Hepatocyte (in vitro differentiated cells): ENCODE measurements around the gene DIPK1B. TPM values are rescaled to one million over a fixed set of nuclear protein-coding genes. Genes with fewer than 3 reads are reported as not detected.

Experiments
- DNase-seq: peaks from one replicate; pipeline ENCODE4 v3.0.0-alpha.2; 2016; ENCODE audit warnings: low spot score
- H2AFZ ChIP-seq: fragments of 200-600 bp; sonication (generic); 2 replicates; pipeline ENCODE4 v1.6.0; 2016; ENCODE audit warnings: antibody characterized with exemption, mild to moderate bottlenecking
- H3K27ac ChIP-seq: fragments of 200-600 bp; sonication (generic); 2 replicates; pipeline ENCODE4 v1.5.1; 2016; ENCODE audit warnings: mild to moderate bottlenecking
- H3K27me3 ChIP-seq: fragments of 200-600 bp; sonication (generic); 2 replicates; pipeline ENCODE4 v1.6.1; 2016
- H3K36me3 ChIP-seq: fragments of 200-600 bp; sonication (generic); replicated peaks from 2 replicates; pipeline ENCODE4 v1.5.1; 2016; ENCODE audit warnings: low read depth; ENCODE audit not compliant: insufficient read depth
- H3K4me1 ChIP-seq: fragments of 200-600 bp; sonication (generic); 2 replicates; pipeline ENCODE4 v1.5.1; 2016; ENCODE audit warnings: mild to moderate bottlenecking, moderate library complexity; ENCODE audit not compliant: insufficient read depth
- H3K4me2 ChIP-seq: fragments of 200-600 bp; sonication (generic); 2 replicates; pipeline ENCODE4 v1.6.0; 2016
- H3K4me3 ChIP-seq: fragments of 200-600 bp; sonication (generic); 2 replicates; pipeline ENCODE4 v1.5.1; 2016; ENCODE audit warnings: mild to moderate bottlenecking
- H3K79me2 ChIP-seq: fragments of 200-600 bp; sonication (generic); 2 replicates; pipeline ENCODE4 v1.6.0; 2017; ENCODE audit warnings: mild to moderate bottlenecking
- H3K9me2 ChIP-seq: fragments of 200-600 bp; sonication (generic); replicated peaks from 2 replicates; pipeline ENCODE4 v1.6.0; 2017; ENCODE audit warnings: mild to moderate bottlenecking; ENCODE audit not compliant: insufficient read depth
- H3K9me3 ChIP-seq: fragments of 200-600 bp; sonication (generic); 2 replicates; pipeline ENCODE4 v1.5.1; 2016; ENCODE audit warnings: low read depth, mild to moderate bottlenecking
- H4K20me1 ChIP-seq: fragments of 200-600 bp; sonication (generic); 2 replicates; pipeline ENCODE4 v1.6.0; 2016; ENCODE audit warnings: mild to moderate bottlenecking; ENCODE audit not compliant: insufficient read depth, poor library complexity, severe bottlenecking
- EZH2 ChIP-seq: fragments of 200-600 bp; sonication (generic); IDR thresholded peaks from 2 replicates; pipeline ENCODE4 v1.6.1; 2016; ENCODE audit warnings: antibody characterized with exemption, mild to moderate bottlenecking, borderline replicate concordance
- EZH2phosphoT487 ChIP-seq: fragments of 200-600 bp; sonication (generic); IDR thresholded peaks from one replicate; pipeline ENCODE4 v1.6.1; 2018; ENCODE audit warnings: antibody characterized with exemption, mild to moderate bottlenecking, low read depth, moderate library complexity; ENCODE audit not compliant: unreplicated experiment, severe bottlenecking
- WGBS: methylation state at CpG from one replicate; pipeline ENCODE4 v1.1.6; 2016; ENCODE audit warnings: low lambda C conversion rate; ENCODE audit errors: missing lambda C conversion rate; 5-methylcytosine and 5-hydroxymethylcytosine counted together
- polyA plus RNA-seq: library from polyadenylated mRNA; unstranded; fragments of >200 nt; fragmentation: Nextera tagmentation; extraction: Ambion mirVana; gene quantifications from 2 replicates; pipeline ENCODE4 v1.2.1, GENCODE V29; 2016
- total RNA-seq: library from RNA; depleted of rRNA; stranded (reverse); fragments of >200 nt; gene quantifications from 2 replicates; pipeline ENCODE4 v1.2.3, GENCODE V29; 2014
- TF ChIP-seq, protein P1 (sequence below): fragments of 200-600 bp; sonication (generic); IDR thresholded peaks from 2 replicates; pipeline ENCODE4 v1.5.1; 2016; ENCODE audit warnings: antibody characterized with exemption, mild to moderate bottlenecking; ENCODE audit not compliant: poor library complexity

Gene DIPK1B
- total and polyA plus RNA-seq, 2 experiments from 2014 or later = 33.3 to 39.4 TPM

DNA sequence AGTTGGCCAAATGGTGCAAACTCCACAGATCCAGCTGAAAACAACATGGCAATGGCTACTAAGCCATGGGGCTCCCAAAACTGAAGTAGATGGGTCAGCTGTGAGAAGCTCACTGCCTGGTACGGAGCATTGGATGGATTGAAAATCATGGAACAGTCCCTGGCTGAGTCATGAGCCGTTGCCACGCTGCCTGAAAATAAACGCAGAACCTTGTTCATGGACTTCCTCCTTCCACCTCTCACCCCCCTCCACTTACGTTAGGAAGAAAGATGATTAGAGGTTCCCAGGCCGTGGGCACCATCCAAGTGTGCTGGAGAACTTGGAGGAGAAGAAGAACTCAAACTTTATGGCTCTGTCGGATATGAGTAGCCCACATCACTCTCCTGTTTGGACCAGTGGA, 6.8 kb upstream of the DIPK1B start:
- Histone ChIP-seq H3K4me1 (no peaks in the 10 kb centered on the region), H3K4me3 (no peak overlapping the region), H2AFZ (no peak overlapping the region), H3K36me3 (no peaks in the 10 kb centered on the region), H3K79me2 (no peaks in the 10 kb centered on the region), H3K27ac (no peak overlapping the region), H3K4me2 (no peak overlapping the region), H3K27me3 (no peaks in the 10 kb centered on the region), H4K20me1 (no peaks in the 10 kb centered on the region), H3K9me2 (no peaks in the 10 kb centered on the region), H3K9me3 (no peaks in the 10 kb centered on the region)
- 76% methylated on average over 7 of the region's 7 CpGs for WGBS
- no peak for TF ChIP-seq EZH2
- TF ChIP-seq, protein P1, sequence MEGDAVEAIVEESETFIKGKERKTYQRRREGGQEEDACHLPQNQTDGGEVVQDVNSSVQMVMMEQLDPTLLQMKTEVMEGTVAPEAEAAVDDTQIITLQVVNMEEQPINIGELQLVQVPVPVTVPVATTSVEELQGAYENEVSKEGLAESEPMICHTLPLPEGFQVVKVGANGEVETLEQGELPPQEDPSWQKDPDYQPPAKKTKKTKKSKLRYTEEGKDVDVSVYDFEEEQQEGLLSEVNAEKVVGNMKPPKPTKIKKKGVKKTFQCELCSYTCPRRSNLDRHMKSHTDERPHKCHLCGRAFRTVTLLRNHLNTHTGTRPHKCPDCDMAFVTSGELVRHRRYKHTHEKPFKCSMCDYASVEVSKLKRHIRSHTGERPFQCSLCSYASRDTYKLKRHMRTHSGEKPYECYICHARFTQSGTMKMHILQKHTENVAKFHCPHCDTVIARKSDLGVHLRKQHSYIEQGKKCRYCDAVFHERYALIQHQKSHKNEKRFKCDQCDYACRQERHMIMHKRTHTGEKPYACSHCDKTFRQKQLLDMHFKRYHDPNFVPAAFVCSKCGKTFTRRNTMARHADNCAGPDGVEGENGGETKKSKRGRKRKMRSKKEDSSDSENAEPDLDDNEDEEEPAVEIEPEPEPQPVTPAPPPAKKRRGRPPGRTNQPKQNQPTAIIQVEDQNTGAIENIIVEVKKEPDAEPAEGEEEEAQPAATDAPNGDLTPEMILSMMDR = no peak
- no peak for TF ChIP-seq EZH2phosphoT487
- DNase-seq = no peak

GRCh38 chr9:136707011-136707410, 5.4 kb upstream of the DIPK1B start:
- H3K9me3 ChIP-seq = no peaks in the 10 kb centered on the region
- DNase-seq = no peak
- TF ChIP-seq EZH2phosphoT487 (no peak), EZH2 (no peak)
- TF ChIP-seq, protein P1 = no peak
- no peak overlapping the region for H3K4me2 ChIP-seq
- no peaks in the 10 kb centered on the region for H3K27me3 ChIP-seq
- 90% methylated on average over 7 of the region's 7 CpGs for WGBS
- no peaks in the 10 kb centered on the region for H4K20me1 ChIP-seq
- H3K27ac ChIP-seq = no peak overlapping the region
- no peaks in the 10 kb centered on the region for H3K9me2 ChIP-seq
- peaks cover 6% of the 10 kb centered on the region for H3K4me1 ChIP-seq
- H3K36me3 ChIP-seq = no peaks in the 10 kb centered on the region
- H3K4me3 ChIP-seq = no peak overlapping the region
- no peak overlapping the region for H2AFZ ChIP-seq
- no peaks in the 10 kb centered on the region for H3K79me2 ChIP-seq

DNA sequence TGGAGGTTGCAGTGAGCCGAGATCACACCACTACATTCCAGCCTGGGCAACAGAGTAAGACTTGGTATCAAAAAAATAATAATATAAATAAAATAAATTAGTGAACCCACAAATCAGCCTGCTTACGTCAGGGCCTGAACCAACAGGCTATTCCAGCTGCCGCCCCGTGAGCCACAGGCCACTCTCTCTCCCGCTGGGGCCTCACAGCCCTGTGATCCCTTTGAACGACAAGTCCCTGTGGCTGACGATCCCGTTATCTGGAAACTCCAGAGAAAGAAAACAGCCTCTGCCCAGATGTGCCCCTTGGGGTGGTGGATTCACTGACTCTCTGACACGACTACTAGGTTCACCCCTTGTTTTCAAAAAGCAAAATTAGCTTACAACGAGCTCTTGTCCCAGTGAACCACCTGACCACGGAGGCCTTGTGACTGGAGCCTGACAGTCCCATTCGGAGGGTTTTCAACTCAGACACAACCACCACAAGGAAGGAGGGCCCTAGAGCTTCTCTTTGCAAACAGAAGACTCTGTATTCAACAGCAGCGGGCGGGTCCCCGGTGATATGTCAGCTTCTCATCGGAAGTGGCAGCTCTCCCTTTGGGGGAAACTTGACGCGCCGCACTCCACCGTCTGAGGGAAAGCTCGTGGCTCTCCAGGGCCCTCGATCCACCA, 4.4 kb upstream of the DIPK1B start:
- Histone ChIP-seq H2AFZ (no peak overlapping the region), H3K9me2 (no peaks in the 10 kb centered on the region), H3K4me2 (no peak overlapping the region), H3K27me3 (no peaks in the 10 kb centered on the region), H3K9me3 (no peaks in the 10 kb centered on the region), H3K27ac (no peak overlapping the region), H3K4me1 (peaks cover 7% of the 10 kb centered on the region), H3K36me3 (no peaks in the 10 kb centered on the region), H4K20me1 (no peaks in the 10 kb centered on the region), H3K79me2 (no peaks in the 10 kb centered on the region), H3K4me3 (no peak overlapping the region)
- DNase-seq = no peak
- TF ChIP-seq EZH2phosphoT487 = no peak
- no peak for TF ChIP-seq EZH2
- TF ChIP-seq, protein P1 = no peak
- 75% methylated on average over 22 of the region's 22 CpGs for WGBS
